ENCODE measurements around the gene ABCA12.

ABCA12 gene

DNA sequence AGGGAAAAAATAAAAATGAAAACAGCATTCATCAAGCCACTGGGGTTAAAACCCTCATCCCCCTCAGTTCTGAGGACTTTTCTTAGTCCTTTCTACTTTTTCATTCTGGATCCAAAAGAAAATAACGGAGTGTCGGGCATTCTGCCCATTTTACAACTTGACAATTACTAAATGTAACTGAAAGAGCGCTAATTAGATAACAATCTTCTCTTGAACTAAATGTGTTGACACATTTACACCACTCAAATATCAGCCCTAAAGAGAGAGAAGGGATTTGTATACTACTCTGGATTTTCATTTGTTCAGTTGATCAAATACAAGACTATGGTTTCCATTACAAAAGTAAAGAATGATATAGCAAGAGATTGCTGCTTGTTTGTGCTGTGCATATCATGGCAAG is 27.5 kb downstream of the ABCA12 start:
- DNase-seq: no peak

DNA sequence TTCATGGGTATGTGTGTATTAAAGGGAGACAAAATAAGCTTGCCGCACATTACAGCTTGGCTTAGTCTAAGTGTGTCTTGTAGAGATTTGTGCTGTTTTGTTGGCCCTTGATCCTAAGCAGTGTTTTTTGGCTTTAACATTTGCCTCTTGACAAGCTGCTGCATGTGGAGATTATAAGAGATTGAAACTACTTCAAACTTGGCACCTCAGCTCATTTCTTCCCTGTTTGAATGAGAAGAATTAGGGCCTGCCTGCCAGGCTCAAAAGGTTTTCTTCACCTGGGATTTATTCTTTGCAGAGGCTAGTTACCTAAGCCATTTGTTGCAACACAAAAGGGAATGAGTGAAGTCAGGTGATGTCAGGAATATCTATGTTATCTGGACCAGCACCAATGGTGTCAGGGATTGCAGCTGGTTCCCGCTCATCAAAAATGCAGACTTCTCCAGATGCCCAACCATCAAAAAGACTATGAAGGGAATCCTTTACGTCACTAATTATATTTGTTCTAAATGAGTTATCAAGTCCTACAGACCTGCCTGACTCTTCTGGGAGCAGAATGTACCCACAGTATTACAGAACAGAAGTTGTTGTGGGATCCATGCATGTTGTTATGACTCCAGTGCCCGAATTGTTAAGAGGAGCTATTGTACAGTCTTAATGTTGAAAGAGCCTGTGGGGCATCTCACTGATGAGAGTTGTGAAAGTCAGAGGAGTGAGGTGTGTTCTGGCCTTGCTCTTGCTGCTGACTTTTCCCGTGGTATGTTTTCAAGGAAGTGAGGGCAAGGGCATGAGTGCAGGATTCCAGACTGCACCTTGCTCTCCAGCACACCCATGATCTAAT is 31.0 kb downstream of the ABCA12 start:
- DNase-seq: no peak

DNA sequence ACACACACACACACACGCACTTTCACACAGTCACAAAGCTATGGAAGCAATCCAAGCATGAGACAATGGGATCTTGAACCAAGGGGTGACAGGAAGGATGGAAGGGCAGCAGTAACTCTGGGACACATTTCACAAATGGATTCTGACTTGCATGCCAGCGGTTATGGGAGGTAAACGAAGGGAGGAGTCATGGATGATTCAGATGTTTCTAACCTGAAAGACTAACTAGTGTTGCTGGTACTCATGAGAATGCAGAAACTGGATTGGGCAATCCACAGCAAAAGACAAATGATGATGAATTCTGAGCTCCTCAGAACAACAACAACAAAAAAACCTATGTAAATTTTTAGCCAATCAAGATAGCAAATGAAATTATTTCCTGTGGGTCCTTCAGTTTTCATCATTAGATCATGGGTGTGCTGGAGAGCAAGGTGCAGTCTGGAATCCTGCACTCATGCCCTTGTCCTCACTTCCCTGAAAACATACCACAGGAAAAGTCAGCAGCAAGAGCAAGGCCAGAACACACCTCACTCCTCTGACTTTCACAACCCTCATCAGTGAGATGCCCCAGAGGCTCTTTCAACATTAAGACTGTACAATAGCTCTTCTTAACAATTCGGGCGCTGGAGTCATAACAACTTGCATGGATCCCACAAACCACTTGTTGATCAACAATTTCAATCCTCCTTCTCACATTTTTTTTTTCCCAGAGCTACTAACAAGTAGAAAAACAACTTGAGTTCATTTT is 32.6 kb downstream of the ABCA12 start:
- no peak for DNase-seq

DNA sequence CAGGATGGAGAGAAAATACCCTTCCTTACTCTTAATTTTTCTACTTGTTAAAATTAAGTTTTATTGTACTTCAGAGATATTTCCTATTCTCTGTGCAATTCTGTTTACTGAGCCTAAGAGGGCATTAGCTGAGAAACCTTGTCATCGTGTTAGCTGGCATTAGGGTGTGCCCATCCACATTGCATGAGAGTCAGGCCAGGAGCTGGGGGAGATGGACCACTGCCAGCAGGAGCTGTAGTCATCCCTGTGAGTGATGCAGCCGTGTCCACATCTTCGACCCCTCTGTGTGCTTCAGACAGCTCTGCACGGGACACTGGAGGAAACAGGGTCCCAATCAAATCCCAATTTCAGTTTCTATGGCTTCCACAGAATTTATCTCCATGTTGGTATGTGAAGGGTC is 34.2 kb downstream of the ABCA12 start:
- DNase-seq: no peak

DNA sequence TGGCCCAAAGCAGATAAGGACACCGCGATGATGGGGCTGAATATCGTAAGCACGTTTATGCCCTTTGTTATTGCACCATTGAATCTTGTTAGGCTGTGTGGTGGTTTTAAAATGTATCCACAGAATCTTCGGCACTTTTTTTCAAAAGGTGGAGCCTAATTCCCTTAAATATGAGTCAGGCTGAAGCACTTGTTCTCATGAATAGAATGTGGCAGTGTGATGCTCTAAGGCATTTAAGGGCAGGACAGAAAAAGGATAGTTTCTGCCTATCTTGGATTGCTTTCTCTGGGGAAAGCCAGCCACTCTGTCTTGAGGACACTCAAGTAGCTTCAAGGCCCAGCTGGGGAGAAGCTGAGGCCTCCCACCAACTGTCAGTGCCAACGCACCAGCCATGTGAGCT is 39.6 kb downstream of the ABCA12 start:
- DNase-seq: no peak

DNA sequence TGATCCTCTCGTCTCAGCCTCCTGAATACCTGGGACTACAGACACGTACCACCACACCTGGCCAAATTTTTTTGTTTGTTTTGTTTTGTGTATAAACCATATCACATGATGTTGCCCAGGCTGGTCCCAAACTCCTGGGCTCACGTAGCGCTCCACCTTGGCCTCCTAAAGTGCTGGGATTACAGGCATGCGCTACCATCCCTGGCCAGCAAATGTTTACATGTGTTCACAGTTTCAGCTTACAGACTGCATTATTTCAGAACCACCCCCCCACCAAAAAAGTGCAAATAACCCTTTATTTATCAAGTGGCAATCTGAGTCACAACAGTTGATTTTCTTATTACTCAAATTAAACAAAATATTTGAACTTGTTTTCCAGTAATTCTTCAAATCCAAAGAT is 54.3 kb downstream of the ABCA12 start:
- DNase-seq: no peak

DNA sequence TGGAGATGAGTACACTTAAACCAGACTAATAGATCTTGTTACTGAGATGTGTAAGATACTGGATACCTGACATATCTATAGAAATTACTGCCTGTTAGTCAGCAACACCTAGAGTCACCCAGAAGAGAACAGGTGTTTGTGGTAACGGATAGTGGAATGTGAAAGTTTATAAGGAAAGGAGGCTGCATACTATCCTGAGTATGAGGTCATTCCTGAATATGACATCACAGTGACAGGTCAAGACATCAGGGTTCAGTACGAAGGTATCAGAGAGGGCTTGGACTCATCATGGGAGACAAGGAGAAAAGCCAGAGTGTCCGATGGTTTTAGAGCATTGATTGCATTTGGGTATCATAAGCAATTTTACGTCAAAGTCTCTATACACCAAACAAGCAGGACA is 55.3 kb downstream of the ABCA12 start:
- DNase-seq: no peak

DNA sequence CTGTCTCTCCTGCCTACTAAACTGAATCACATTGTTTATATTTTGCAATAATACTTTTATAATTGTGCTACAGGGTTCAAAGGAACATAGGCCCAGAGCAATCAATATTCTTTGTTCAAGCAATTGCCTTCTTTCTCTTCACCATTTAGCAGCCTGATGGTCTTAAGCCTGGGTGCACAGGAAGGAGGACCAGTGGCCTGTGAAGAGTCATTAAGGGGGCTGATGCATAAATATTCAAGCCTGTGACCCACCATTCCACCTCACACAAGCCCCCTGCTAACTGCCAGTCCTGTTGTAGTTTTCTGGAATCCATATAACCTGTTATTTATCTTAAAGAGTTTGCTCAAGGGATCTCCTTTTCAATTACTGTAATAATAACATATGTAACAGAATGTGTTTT is 56.0 kb downstream of the ABCA12 start:
- no peak for DNase-seq

DNA sequence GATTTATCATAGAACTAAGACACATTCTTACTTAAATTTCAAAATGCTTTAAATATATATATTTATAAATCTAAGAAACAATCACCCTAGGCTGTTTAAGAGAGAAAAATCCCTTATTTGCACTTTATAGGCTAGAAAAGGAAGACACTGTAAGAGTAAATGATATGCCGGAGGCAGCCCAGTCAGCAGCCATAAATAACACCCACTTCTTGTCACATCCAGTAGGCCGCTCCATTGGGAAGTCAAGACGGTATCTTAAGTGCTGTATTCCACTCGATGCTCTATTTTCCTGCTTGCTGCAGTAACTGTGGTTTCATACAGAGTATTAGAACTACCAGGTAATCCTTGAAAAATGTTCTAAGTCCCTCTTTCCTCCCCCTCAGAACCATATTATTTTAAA is 57.9 kb downstream of the ABCA12 start:
- DNase-seq: no peak

DNA sequence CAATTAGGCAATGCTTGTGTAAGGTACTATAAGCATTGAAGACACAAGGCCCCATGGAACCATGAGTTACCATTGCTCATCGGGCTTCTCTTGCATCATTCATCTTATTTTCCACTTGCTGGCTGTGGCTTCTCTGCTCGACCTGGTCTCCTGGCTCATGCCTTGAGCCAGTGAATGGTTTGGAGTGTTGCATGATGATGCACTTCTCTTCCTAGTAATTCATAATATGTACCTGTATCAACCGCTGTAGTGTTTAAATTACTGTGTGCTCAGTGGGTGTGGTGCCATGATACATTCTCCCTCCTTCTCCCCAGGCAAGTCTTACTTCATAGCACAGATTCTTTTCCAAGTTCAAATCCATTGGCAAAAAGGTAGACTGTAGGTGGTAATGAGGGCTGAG is 66.8 kb downstream of the ABCA12 start:
- DNase-seq: no peak

DNA sequence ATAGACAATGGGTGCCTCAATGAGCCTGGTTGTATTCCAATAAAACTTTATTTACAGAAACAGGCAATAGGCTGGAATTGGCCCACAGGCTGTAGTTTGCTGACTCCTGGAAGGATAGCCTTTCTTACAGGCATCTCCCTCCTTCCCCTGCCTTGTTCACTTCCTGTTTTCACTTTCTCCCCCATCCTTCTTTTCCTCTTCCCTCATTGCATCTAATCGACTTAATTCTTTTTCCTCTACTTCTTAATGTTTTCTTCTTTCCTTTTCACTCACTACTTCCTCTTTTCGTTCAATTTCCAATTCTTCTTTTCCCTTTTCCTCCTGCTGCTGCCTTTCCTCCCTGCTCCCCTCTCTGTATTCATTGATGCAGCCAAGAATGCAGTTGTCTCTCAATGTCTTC is 70.0 kb downstream of the ABCA12 start:
- DNase-seq: no peak

DNA sequence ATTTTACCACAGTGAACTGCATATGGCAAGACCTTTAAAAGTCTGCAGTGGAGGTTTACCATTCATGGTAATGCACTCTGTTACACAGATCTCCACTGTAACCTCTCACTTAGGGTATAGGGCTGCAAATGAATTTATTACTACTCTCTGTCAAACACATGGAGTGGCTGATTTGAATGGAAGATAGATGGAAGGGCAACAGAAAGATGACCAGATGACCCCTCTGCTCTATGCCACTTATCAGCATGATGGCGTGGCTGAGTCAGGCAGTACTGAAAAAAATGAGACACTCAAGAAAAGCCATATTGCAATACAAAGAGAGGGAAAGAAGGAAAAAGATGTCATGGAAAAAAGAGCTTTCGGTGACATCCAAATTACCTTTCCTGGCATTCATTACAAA is 72.3 kb downstream of the ABCA12 start:
- no peak for DNase-seq

DNA sequence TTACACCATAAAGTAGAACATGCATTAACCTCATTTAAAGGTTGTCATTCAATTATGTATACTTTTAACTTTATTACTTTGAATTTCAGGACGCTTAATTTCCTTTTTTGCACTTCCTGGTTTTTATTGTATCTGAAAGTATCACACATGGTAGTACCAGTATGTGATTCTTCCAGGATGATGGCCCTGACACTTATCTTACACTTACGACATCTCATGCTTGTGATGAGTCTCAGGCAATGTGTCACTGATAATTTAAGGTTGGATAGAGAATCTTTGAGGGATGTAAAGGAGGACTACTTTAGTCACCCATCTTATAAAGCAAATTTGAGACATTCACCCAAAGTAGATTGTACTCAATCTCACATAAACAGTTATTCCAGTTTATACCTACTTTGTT is 74.9 kb downstream of the ABCA12 start:
- DNase-seq: no peak

DNA sequence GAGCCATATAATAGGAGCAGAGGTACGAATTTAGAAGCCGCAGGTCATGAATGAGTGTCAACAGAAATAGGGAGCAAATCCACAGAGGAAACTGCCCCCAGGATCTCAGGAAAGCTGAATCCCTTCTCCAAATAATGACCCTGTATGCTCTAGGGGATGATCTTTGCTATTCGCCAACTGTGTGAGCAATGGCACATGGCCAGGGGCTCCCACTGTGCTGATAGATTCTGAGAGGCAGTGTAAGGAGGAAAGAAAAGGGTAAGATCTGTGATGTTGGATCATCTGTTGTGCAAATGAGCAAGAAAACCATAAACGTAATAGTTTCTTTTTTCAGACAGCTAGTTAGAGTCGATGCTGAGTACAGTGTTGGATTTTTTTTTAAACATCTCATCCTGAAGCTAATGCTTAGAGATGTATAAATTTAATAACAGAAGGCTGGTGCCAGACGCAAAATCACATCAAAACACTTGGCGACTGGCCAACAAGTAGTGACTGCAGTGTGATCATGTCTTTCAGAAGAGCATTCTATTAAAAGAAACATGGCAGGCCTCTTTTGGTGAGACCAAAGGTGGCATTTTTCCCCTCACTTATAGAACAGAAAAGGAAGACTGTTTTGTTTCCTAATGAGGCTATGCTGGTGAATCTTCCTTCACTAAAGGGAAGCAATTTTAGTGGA is 77.4 kb downstream of the ABCA12 start:
- DNase-seq: no peak

DNA sequence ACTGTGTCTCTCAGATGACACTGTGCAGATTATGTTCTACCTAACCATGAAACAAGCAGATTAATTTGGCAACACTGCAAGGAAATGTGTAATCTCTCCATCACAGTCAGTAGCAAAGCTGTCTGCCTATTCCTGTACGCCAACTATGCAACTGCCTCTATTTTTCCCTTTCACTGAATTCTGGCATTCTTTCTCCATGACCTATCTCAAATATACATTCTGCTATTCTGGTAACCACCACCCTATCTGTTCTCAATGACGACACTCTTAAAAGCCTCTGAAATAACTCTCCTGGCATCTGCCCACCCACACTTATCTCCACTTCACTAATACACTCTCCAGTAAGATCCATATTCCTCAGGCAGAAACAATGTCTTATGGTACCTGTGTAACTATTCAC is 78.7 kb downstream of the ABCA12 start:
- no peak for DNase-seq

DNA sequence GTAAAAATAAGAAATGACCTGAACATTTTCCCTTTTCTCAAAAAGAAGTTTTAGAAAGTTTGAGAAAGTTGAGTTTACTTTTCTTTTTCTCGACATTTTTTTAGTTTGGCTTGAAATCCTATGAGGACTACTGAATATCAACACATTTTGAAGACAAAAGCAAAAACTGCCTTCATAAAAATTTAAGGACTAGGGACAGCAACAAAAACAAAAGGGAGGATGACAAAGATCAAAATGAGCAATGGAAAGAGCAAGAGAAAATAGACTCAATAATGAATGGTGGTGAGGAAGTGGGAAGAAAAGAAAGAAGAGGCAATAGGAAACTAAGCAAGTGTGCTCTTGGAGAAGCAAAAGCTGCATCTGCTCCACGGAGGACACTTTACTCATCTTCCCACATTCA is 82.5 kb downstream of the ABCA12 start:
- DNase-seq: no peak

DNA sequence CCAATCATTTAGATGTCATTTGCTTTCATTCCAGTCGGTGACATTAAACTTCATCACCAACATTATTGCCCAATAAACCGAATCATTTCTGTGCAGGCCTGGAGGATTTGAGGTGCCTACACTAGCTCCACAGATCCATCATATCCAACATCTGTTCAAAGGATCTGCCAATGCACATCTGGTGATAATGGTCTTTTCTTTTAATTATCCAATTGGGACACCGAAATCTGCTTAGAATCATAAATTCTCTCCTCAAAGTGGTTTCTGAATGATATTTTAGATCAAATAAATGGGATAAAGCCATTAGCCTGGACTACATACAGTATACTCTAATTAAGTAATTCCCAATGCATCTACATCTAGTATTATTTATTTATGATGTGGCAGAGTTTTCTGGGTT is 85.6 kb downstream of the ABCA12 start:
- no peak for DNase-seq

DNA sequence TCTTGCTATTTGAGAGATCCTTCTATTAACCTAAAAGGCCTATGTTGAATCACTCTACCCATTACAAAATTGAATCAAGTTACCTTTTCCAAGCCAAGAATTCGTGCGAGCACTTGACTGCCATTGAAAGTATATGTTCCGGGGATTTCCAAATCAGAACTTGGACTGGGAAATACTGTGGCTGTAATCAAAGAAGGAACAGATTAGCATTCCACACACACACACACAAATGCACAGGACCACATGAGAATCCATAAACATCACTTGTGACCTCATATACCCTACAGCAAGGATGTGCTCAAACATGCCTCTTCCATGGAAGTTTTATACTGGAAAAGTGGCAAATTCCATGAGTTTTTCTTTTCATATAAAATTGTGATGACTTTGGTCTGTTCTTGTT is 86.0 kb downstream of the ABCA12 start:
- DNase-seq: no peak

DNA sequence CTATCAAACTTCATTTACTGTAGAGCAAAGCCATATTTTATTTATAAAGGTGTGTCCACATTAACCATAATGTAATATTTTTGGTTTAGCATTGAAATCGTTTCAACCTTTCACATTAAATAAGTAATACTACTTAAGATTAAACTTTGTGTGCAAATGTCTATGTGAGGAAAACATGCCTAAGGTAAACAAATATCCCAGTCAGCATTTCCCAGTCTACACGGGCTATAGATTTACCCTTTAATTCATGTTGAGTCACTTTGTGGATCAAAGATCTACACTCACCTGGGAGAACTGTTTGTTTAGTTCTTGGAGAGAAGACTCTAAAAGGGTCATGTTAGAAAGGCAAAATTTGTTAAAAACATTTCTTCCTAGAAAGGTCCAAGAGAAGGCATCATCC is 89.1 kb downstream of the ABCA12 start:
- no peak for DNase-seq

DNA sequence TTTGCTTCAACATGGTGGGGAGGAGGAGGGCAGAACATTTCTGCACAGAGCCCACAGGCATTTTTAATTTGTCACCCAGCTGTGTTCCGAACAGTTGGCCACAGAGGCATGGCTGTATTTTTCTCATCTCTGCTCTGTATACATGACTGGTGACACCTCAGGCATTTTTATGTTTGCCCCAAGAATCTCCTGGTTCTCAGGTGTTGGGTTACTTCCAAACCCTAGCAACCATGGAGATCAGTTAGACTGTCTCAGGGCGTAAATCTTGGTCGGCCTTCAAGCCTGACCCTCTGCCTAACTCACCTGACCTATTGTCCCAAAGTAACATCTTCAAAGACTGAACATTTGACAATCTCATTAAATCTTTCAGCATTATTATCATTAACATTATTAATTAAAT is 100.0 kb downstream of the ABCA12 start:
- no peak for DNase-seq

DNA sequence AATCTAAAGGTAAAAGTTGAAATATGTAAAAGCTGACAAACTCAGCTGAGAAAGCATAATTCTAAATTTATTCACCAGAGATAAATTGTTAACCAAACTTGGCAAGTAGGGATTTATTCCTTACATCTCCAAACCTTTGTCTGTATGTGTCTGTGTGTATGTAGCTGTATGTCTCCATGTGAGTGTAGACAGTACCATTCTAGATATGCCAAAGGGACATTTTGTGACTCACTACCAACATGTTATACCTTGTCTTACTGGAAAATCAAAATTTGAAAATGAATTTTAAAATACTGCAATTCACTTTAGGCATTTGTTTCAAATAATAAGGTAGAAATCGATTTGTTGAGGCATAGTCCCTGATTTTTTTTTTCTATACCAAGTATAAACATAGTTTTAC is 102.1 kb downstream of the ABCA12 start:
- DNase-seq: no peak

DNA sequence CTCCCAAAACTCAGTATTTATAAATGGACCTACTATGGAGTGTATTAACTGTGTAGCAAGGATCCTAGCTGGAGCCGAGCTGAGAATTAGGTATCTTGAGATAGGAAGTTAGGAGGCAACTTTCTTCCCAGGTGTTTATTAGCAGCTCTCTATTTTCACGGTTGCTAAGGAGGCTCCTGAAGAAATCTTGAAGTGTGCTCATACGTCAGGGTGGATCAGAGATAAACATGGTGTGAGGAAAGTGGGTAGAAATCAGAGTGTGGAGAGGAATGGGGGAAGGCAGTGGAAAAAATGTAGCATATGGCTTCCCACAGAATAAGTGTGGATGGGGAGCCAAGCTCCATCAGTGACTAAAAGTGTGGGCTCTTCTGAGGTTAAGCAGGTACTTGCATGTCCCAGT is 104.3 kb downstream of the ABCA12 start:
- no peak for DNase-seq

DNA sequence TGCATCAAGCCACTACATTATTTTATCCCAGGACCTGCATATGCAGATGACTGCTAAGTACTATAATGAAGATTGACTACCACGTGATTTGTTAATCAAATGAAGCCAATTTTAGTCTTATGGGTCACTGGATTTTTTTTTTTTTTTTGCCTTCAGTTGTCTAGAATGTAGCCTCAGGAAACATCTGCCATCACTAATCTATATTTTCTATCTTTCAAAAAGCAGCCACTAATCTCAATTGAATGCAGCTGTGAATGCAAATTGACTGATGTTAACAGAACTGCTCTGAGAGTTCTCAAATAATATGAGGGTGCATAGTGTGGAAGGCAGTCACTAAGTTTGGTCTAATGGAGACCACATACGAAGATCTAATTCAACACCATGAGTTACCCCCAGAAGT is 106.3 kb downstream of the ABCA12 start:
- no peak for DNase-seq

DNA sequence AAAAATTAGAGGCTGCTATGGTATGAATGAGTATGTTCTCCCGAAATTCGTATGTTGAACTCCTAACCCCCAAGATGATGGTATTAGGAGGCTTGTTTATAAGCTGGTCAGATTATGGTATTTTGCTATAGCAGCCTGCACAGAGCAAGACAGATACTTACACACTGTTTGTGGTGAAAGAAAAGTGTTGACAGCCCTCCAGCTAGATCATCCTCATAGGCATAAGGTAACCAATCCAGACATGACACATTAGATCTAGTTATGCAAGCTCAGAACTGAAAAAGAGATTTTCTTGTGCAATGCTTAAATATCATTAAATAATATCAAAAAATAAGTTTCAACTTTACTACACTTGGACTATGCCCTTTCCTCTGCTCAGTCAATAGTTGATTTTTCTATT is 107.1 kb downstream of the ABCA12 start:
- no peak for DNase-seq

Data from activated effector memory CD4-positive, alpha-beta T cell treated with Interleukin-2 at 50 U/mL for 16 hours (primary cell).